CD4-positive, alpha-beta T cell (primary cell): Measurements from ENCODE around the gene MRM3. TPM values are rescaled to one million over a fixed set of nuclear protein-coding genes. Genes with fewer than 3 reads are reported as not detected.

Experiments used
- ATAC-seq: fragments of 200-7000 bp; cut with Tn5 transposase; one replicate; pipeline ENCODE4 v1.10.0; 2022; ENCODE audit warnings: mild to moderate bottlenecking; ENCODE audit not compliant: poor library complexity
- CTCF ChIA-PET: fragments of 350-600 bp; sonication (Branson Sonifier 250); formaldehyde crosslinking; loops from one replicate; lab custom pipeline; 2021; ENCODE audit warnings: antibody characterized with exemption, inconsistent platforms; lab: Charles Lee
- POLR2A ChIA-PET: fragments of 350-600 bp; sonication (Branson Sonifier 250); formaldehyde crosslinking; loops from one replicate; lab custom pipeline; 2021; ENCODE audit warnings: antibody characterized with exemption, inconsistent platforms; lab: Charles Lee
- DNase-seq, 14 experiments: peaks; one replicate each; pipeline ENCODE4 v3.0.0-alpha.2; 2013 to 2020; ENCODE audit warnings: mixed read lengths in 2 of 14
- H3K27ac ChIP-seq, 2 donors: one replicate each; pipeline versions ENCODE4 v1.5.1 to v1.7.0; 2013; ENCODE audit warnings: low read length in 2 of 2, low read depth in 1 of 2, mild to moderate bottlenecking in 1 of 2
- H3K27me3 ChIP-seq, 2 experiments: 1 replicate in 1 of 2; 2 replicates in 1 of 2; pipeline versions ENCODE4 v1.6.1 to v1.7.0; 2013; ENCODE audit warnings: low read length in 2 of 2, control low read depth in 1 of 2, mild to moderate bottlenecking in 1 of 2, moderate library complexity in 1 of 2; ENCODE audit not compliant: insufficient read depth in 2 of 2, control insufficient read depth in 1 of 2
- H3K36me3 ChIP-seq: one replicate; pipeline ENCODE4 v1.6.1; 2013; ENCODE audit warnings: low read length, control low read depth; ENCODE audit not compliant: insufficient read depth
- H3K4me1 ChIP-seq: one replicate; pipeline ENCODE4 v1.6.1; 2013; ENCODE audit warnings: low read length, control low read depth; ENCODE audit not compliant: insufficient read depth
- H3K4me3 ChIP-seq: one replicate; pipeline ENCODE4 v1.5.1; 2013; ENCODE audit warnings: mild to moderate bottlenecking, low read length, moderate library complexity
- H3K9me3 ChIP-seq, 2 experiments: 1 replicate in 1 of 2; 2 replicates in 1 of 2; pipeline versions ENCODE4 v1.6.1 to v1.7.0; 2013; ENCODE audit warnings: low read length in 2 of 2, mild to moderate bottlenecking in 2 of 2, control low read depth in 1 of 2, moderate library complexity in 1 of 2; ENCODE audit not compliant: control insufficient read depth in 1 of 2, insufficient read depth in 1 of 2
- H3K27ac Mint-ChIP-seq: one replicate; pipeline ENCODE4 v1.8.0; 2020; ENCODE audit warnings: mixed read lengths
- H3K27me3 Mint-ChIP-seq: one replicate; pipeline ENCODE4 v1.8.0; 2021; ENCODE audit warnings: mixed read lengths
- H3K36me3 Mint-ChIP-seq: one replicate; pipeline ENCODE4 v1.8.0; 2021; ENCODE audit warnings: low read depth, mixed read lengths
- H3K4me1 Mint-ChIP-seq: one replicate; pipeline ENCODE4 v1.8.0; 2021; ENCODE audit warnings: low read depth, mixed read lengths
- H3K4me3 Mint-ChIP-seq: one replicate; pipeline ENCODE4 v1.8.0; 2020; ENCODE audit warnings: mild to moderate bottlenecking, mixed read lengths
- H3K9me3 Mint-ChIP-seq: one replicate; pipeline ENCODE4 v1.8.0; 2020; ENCODE audit warnings: mixed read lengths
- intact Hi-C, 2 experiments: fragments of 100-400 bp; cut with DNase I in 1 of 2; cut with micrococcal nuclease in 1 of 2; formaldehyde crosslinking; loops; one replicate each; pipeline versions ENCODE4 v1.15.1 to v1.9.0; 2023 to 2025; cut with DNase I, micrococcal nuclease
- total RNA-seq, 174 experiments: library from RNA in 2 of 174; stranded (reverse) in 2 of 174; gene quantifications; one replicate each; pipeline ENCODE4 v1.2.3 and lab custom pipeline; 2021 to 2026
- TF ChIP-seq, protein P1 (sequence below): fragments of 200-600 bp; IDR thresholded peaks from one replicate; pipeline ENCODE4 v1.8.0; 2022; ENCODE audit warnings: antibody characterized with exemption, mild to moderate bottlenecking

MRM3 gene
- total RNA-seq, 2 experiments from 2014 or later = 40.8 to 44.1 TPM

DNA sequence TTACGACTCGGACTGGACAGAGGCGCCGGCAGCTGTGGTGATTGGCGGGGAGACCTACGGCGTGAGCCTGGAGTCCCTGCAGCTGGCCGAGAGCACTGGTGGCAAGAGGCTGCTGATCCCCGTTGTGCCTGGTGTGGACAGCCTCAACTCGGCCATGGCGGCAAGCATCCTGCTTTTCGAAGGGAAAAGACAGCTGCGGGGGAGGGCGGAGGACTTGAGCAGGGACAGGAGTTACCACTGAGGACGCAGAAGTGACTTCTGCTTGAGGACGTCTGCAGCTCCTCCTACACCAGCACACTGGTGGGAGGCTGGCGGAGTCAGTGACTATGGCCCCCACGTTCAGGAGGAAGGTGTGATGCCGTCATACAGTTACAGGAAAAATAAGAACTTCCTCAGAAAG lies 9.7 kb downstream of the MRM3 start:
- H3K27me3 Mint-ChIP-seq = no peaks in the 10 kb centered on the region
- Histone ChIP-seq H3K36me3 (peaks cover 48% of the 10 kb centered on the region), H3K27me3 (no peaks in the 10 kb centered on the region), H3K9me3 (no peaks in the 10 kb centered on the region), H3K27ac (no peak overlapping the region), H3K4me3 (no peak overlapping the region), H3K4me1 (peaks cover 8% of the 10 kb centered on the region)
- POLR2A ChIA-PET = no interaction called here
- CTCF ChIA-PET = interaction anchor here (1.4 kb wide), 1 partner anchor 189 kb away, joined by 3 read pairs; no protein-coding TSS in a partner anchor
- peaks cover 60% of the 10 kb centered on the region for H3K36me3 Mint-ChIP-seq
- TF ChIP-seq, protein P1, sequence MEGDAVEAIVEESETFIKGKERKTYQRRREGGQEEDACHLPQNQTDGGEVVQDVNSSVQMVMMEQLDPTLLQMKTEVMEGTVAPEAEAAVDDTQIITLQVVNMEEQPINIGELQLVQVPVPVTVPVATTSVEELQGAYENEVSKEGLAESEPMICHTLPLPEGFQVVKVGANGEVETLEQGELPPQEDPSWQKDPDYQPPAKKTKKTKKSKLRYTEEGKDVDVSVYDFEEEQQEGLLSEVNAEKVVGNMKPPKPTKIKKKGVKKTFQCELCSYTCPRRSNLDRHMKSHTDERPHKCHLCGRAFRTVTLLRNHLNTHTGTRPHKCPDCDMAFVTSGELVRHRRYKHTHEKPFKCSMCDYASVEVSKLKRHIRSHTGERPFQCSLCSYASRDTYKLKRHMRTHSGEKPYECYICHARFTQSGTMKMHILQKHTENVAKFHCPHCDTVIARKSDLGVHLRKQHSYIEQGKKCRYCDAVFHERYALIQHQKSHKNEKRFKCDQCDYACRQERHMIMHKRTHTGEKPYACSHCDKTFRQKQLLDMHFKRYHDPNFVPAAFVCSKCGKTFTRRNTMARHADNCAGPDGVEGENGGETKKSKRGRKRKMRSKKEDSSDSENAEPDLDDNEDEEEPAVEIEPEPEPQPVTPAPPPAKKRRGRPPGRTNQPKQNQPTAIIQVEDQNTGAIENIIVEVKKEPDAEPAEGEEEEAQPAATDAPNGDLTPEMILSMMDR = no peak
- peaks cover 6% of the 10 kb centered on the region for H3K4me1 Mint-ChIP-seq
- no peak overlapping the region for H3K27ac Mint-ChIP-seq
- DNase-seq (no peak), ATAC-seq (no peak)
- intact Hi-C loops = no loop called here
- H3K9me3 Mint-ChIP-seq = no peaks in the 10 kb centered on the region
- no peak overlapping the region for H3K4me3 Mint-ChIP-seq

DNA sequence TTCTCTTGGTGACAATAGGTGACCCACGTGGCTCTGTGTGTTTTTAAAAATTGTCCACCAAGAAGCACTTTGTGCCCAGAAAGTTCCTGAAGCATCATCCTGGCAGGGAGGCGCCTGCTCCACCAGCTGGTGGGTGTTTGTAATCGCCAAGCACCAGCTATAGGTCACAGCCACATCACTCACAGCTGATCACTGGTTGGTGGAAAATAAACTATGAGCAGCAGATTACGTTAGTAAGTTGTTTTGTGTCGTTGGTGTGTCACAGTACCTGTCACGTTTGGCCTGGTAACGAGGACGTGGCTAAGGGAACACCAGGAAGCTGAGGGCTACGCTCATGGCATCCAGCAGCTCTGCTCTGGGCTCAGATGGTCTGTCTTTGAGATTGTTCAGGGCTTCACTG lies 10.1 kb downstream of the MRM3 start:
- intact Hi-C loops = no loop called here
- no peak overlapping the region for H3K4me3 Mint-ChIP-seq
- H3K36me3 Mint-ChIP-seq = peaks cover 56% of the 10 kb centered on the region
- peaks cover 8% of the 10 kb centered on the region for H3K4me1 ChIP-seq
- H3K27ac Mint-ChIP-seq = no peak overlapping the region
- ATAC-seq (no peak), DNase-seq (no peak)
- no peaks in the 10 kb centered on the region for H3K27me3 Mint-ChIP-seq
- CTCF ChIA-PET = interaction anchor here (1.4 kb wide), 1 partner anchor 189 kb away, joined by 3 read pairs; no protein-coding TSS in a partner anchor
- no peaks in the 10 kb centered on the region for H3K9me3 ChIP-seq
- no peaks in the 10 kb centered on the region for H3K27me3 ChIP-seq
- H3K36me3 ChIP-seq = peaks cover 48% of the 10 kb centered on the region
- H3K27ac ChIP-seq = no peak overlapping the region
- no peaks in the 10 kb centered on the region for H3K9me3 Mint-ChIP-seq
- peaks cover 6% of the 10 kb centered on the region for H3K4me1 Mint-ChIP-seq
- POLR2A ChIA-PET = no interaction called here
- H3K4me3 ChIP-seq = no peak overlapping the region
- TF ChIP-seq, protein P1 = no peak

DNA sequence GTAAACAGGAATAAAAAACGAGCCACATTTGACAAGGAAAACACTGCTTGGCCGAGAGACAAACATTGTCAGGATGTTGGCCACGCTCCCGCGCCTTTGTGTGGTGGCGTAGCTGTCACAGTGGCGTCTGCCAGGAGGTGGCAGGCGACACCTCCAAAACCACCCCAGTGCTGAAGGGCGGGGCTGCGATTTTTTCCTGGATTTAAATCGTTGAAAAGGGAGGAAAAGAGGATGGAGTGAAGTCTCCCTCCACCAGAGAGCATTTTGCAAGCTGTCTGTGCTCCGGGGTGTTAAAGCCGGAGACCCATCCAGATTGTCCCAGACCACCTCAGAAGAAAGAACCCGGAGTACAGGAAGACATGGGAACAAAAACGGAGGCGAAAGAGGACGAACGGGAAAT lies 12.7 kb downstream of the MRM3 start:
- intact Hi-C loops = loop anchor here (1.0 to 2.0 kb wide), 2 partner anchors 186 to 262 kb away; no protein-coding TSS in a partner anchor
- Mint-ChIP-seq H3K4me1 (peaks cover 6% of the 10 kb centered on the region), H3K4me3 (peak overlapping the region; percentile 31), H3K9me3 (no peaks in the 10 kb centered on the region), H3K36me3 (peaks cover 38% of the 10 kb centered on the region), H3K27me3 (no peaks in the 10 kb centered on the region), H3K27ac (no peak overlapping the region)
- Histone ChIP-seq H3K27me3 (no peaks in the 10 kb centered on the region), H3K27ac (no peak overlapping the region), H3K4me3 (no peak overlapping the region), H3K9me3 (no peaks in the 10 kb centered on the region), H3K36me3 (peaks cover 25% of the 10 kb centered on the region), H3K4me1 (peaks cover 8% of the 10 kb centered on the region)
- peak; percentile 77 for ATAC-seq
- POLR2A ChIA-PET = interaction anchor here (1.5 kb wide), 1 partner anchor 186 kb away, joined by 5 read pairs; no protein-coding TSS in a partner anchor
- DNase-seq = peak; percentile 14 to 68 (median 26)
- TF ChIP-seq, protein P1 = peak; percentile 49
- CTCF ChIA-PET = interaction anchor here (1.0 to 3.2 kb wide), 5 partner anchors 13 to 205 kb away, joined by 3 to 19 read pairs (median 9); partner anchors contain the start of genes GLOD4, MRM3 and TIMM22
